HG02798 (cell line): Measurements from ENCODE around the gene VEGFA.

ENCODE experiments used
- ATAC-seq: cut with Tn5 transposase; IDR thresholded peaks from one replicate; pipeline ENCODE4 v1.9.1; 2021; ENCODE audit warnings: mild to moderate bottlenecking; ENCODE audit not compliant: unreplicated experiment, poor library complexity

VEGFA gene

GRCh38 chr6:43781941-43782704, 12.1 kb downstream of the VEGFA start:
- ATAC-seq: no peak

GRCh38 chr6:43782764-43783513, 12.9 kb downstream of the VEGFA start:
- ATAC-seq: no peak

GRCh38 chr6:43784049-43784855, 14.2 kb downstream of the VEGFA start:
- no peak for ATAC-seq

GRCh38 chr6:43785220-43785752, 15.3 kb downstream of the VEGFA start:
- no peak for ATAC-seq

GRCh38 chr6:43785904-43786303, 15.9 kb downstream of the VEGFA start:
- ATAC-seq: no peak

GRCh38 chr6:43786664-43787329, 16.8 kb downstream of the VEGFA start:
- ATAC-seq: no peak

GRCh38 chr6:43788301-43788700, 18.3 kb downstream of the VEGFA start:
- no peak for ATAC-seq

GRCh38 chr6:43789447-43789846, 19.4 kb downstream of the VEGFA start:
- ATAC-seq: no peak

- ATAC-seq: no peak
Measured at GRCh38 chr6:43790031-43790430, 20.0 kb downstream of the VEGFA start.

GRCh38 chr6:43791745-43792422, 21.9 kb downstream of the VEGFA start:
- no peak for ATAC-seq

GRCh38 chr6:43793154-43793874, 23.3 kb downstream of the VEGFA start:
- ATAC-seq: no peak

GRCh38 chr6:43793875-43794242, 23.8 kb downstream of the VEGFA start:
- ATAC-seq: no peak

GRCh38 chr6:43795421-43795820, 25.4 kb downstream of the VEGFA start:
- ATAC-seq: no peak

- ATAC-seq: no peak
Measured at GRCh38 chr6:43796168-43796567, 26.2 kb downstream of the VEGFA start.

- no peak for ATAC-seq
Measured at GRCh38 chr6:43796903-43797890, 27.2 kb downstream of the VEGFA start.

GRCh38 chr6:43797919-43798318, 27.9 kb downstream of the VEGFA start:
- no peak for ATAC-seq

GRCh38 chr6:43798688-43799444, 28.9 kb downstream of the VEGFA start:
- peak; percentile 76 for ATAC-seq
